ENCODE data around the gene CYB561. TPM values are rescaled to one million over a fixed set of nuclear protein-coding genes. Genes with fewer than 3 reads are reported as not detected.

CYB561 gene
- total RNA-seq, 1 experiment from 2014 or later = 3.8 TPM

DNA sequence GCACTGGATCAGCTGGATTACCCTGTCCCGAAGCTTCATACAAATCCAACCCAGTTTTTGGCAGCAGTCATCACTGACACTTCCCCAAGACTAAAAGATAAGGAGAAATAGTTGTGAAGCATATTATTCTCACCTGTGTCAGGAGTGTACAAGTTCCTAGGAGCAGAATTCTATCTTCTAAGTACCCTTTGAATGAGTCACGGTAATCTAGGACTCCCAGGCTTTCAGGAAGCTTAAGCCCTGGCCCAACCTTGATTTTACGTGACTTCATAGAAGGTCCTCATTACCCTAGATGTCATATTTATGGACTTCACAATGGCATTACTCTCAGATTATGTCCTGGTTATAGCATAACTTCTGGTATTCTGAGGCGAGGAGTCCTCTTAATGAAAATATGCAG lies 31.9 kb downstream of the CYB561 start:
- no peak for DNase-seq (ENCODE audit: low read depth)

GRCh38 chr17:63413128-63413527 lies 33.0 kb downstream of the CYB561 start:
- DNase-seq (ENCODE audit: low read depth) = no peak

GRCh38 chr17:63412234-63412633 lies 33.9 kb downstream of the CYB561 start:
- no peak for DNase-seq (ENCODE audit: low read depth)

- no peak for DNase-seq (ENCODE audit: low read depth)
Measured at GRCh38 chr17:63407741-63408330, 38.3 kb downstream of the CYB561 start.

DNA sequence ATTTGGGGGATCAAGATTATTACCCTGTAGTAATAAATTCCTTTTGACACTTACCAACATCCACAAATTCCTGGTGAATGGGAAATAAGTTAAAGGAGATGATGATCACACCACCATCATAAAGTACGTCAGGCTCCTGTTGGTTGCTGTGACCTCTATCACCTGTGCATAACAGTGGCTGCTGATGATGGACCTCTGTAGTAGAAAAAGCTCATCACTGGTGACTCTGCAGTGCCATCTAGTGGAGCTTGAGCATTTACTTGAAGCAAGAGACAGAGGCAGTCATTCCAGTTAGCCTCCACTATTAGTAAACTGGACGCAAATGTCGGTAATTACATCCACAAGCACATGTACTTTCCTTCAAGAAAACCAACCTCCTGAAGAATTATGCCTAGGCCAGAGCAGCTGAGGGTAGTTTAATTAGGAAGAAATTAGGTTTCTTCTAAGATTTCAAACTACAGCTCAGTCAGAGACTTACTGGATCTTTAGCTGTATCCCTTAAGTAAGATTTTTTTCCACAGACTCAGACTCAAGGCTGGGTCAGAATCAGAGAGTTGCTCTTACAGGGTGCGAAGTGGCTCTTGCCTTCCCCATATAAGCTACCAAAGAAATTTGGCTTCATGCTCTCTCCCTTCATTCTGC lies 39.3 kb downstream of the CYB561 start:
- peak; percentile 92 for DNase-seq (ENCODE audit: low read depth)

- peak; percentile 80 for DNase-seq (ENCODE audit: low read depth)
Measured at GRCh38 chr17:63405741-63406261, 40.3 kb downstream of the CYB561 start.

- no peak for DNase-seq (ENCODE audit: low read depth)
Measured at GRCh38 chr17:63405020-63405419, 41.1 kb downstream of the CYB561 start.

DNA sequence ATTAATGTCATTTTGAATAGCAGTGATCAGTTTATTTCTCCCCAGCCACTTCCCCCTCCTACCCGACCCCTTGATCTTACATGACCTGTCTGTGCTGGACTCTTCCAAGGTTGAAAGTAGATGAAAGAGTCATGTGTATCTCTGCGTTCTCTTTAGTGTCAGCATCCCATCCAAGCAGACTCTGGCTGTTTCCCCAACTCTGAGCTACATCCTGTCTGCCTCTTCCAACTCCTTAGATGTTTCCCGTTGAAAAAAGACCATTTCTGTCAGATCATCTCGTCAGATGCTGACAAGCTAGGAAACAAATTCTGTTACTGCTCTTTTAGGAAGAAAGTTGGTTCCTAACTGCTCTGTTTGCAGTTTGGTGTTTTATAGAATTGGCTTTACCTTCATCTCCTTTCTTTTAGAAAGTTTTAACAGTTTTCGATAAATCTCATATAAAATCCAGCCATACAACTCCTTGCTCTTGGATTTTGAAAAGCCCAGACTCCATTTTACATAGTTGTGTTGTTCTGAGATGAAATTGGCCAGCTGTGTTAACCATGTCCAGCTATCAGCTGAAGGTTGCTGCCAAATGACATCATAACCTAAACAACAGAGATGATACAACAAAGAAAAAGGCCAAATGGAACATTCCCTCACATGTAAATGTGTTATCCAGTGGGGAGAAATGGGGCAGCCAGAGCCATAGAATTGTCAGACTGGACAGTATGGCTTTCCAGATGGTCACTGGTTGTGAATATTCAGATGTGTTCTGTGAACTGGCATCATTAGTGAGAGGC lies 43.5 kb downstream of the CYB561 start:
- DNase-seq (ENCODE audit: low read depth) = peak; percentile 72

DNA sequence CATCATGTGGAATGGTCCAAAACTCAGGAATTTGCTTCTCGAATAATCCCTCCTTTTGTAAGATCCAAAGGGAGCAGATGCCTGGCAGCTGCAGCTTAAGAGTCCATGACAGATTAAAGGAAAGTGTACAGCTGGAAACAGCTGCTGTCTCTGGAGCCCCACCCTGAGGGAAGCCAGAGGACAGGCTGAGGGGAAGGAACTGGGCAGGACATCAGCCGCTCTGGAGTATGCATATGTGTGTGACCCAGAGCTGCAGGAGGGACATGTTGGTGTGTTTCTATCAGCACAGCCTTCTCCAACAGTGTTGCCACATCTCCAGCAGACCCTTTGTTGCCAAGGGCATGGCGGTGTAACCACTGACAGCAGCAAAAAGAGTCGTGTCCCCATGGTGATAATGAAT lies 46.2 kb downstream of the CYB561 start:
- DNase-seq (ENCODE audit: low read depth) = peak; percentile 98

GRCh38 chr17:63399316-63399715 lies 46.8 kb downstream of the CYB561 start:
- peak; percentile 77 for DNase-seq (ENCODE audit: low read depth)

DNA sequence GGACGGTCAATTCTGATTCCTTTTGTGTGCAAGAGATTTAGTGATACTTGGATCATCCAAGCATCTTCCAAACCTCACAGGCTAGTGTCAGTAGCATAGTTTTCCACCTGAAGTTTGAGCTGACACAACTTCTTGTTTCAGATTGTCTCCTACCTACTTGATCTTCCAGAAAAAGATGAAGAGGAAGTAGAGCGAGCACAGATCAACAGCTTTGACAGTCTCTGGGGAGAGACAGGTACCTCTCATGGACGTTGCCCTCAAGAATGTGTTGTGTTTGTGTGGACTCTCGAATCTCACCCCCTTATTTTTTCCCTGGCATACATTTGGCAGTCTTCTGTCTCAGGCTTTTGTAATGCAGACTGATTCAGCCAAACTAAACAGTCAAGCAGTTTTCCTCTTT lies 47.4 kb downstream of the CYB561 start:
- DNase-seq (ENCODE audit: low read depth) = no peak

DNA sequence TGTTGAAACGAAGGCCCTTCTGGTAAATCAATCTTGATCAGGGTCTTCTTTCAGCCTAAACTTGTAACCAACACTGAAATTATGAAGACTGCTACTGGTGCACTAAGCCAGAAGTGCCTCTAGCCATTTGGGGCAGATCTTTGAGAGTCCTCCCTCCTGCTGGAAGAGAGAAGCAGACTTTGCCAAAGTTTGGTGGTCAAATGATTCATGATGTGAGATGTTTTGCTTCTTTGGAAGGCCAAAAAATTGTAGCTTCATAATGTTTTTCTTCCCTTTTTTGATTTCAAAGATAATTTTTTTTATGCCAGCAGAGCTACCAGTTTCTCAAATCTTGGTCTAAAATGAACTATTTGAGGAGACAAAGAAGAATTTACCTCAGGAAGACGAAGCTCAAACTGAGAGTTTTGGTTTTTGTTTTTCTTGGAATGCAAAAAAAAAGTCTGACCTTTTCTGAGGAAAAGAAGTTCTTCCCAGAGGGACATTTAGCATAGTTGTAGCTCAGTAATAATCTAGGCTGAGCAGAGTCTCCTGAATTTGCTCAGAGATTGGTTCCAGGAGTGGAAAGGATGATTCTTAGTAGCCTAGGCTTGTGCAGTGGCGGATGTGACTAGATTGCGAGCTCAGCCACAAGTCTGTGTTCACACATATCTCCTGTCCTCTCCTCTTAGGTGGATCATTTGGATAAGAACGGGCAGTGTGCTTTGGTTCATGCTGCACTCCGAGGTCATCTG lies 50.9 kb downstream of the CYB561 start:
- DNase-seq (ENCODE audit: low read depth) = peak; percentile 82

- peak; percentile 79 for DNase-seq (ENCODE audit: low read depth)
Measured at GRCh38 chr17:63390090-63390489, 56.0 kb downstream of the CYB561 start.

GRCh38 chr17:63387656-63388340 lies 58.3 kb downstream of the CYB561 start:
- DNase-seq (ENCODE audit: low read depth) = no peak

DNA sequence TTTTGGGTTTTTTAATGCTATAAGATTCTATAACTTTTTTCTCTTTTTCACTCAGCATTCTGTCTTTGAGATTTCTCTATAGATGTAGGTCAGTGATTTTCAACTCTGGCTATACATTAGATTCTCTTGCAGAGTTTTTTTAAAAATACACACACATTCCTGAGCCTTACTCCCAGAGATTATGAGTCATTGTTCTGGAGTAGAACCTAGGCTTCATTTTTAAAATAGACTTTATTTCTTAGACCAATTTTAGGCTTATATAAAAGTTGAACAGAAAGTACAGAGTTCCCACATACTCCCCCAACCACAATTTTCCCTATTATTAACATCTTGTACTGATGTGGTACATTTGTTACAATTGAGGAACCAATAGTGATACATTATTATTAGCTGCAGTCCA lies 63.3 kb downstream of the CYB561 start:
- DNase-seq (ENCODE audit: low read depth) = peak; percentile 42

Other genes starting within 250 kb of the CYB561 start
- gene ACE, start 30.8 kb upstream of the CYB561 start, total RNA-seq (2014; rRNA removed) = 0.63 TPM in 1 of 2 replicates, not detected in the other
- gene KCNH6, start 77.1 kb upstream of the CYB561 start, total RNA-seq (2014; rRNA removed) = not detected in 2 replicates
- gene DCAF7, start 104.2 kb upstream of the CYB561 start, total RNA-seq (2014; rRNA removed) = 33.7 and 41.0 TPM in 2 replicates
- 18.3 and 18.6 TPM in 2 replicates for gene TACO1, start 154.6 kb upstream of the CYB561 start, total RNA-seq (2014; rRNA removed)
- 31.5 TPM in 2 replicates for gene MAP3K3, start 176.1 kb upstream of the CYB561 start, total RNA-seq (2014; rRNA removed)